Neural progenitor cell (in vitro differentiated cells): Measurements from ENCODE around the gene KRTAP4-6. TPM values are rescaled to one million over a fixed set of nuclear protein-coding genes. Genes with fewer than 3 reads are reported as not detected.

Experiments
- DNase-seq: peaks from one replicate; pipeline ENCODE4 v3.0.0-alpha.2; 2016; ENCODE audit warnings: low spot score
- H2AFZ ChIP-seq: fragments of 200-600 bp; sonication (generic); replicated peaks from 2 replicates; pipeline ENCODE4 v1.6.1; 2016; ENCODE audit warnings: antibody characterized with exemption
- H3F3A ChIP-seq: fragments of 200-600 bp; sonication (generic); 2 replicates; pipeline ENCODE4 v1.6.1; 2016; ENCODE audit warnings: antibody characterized with exemption, low read depth
- H3K27ac ChIP-seq: fragments of 200-600 bp; sonication (generic); 2 replicates; pipeline ENCODE4 v1.5.1; 2016; ENCODE audit warnings: mild to moderate bottlenecking
- H3K27me3 ChIP-seq: fragments of 200-600 bp; sonication (generic); 2 replicates; pipeline ENCODE4 v1.6.1; 2016; ENCODE audit warnings: mild to moderate bottlenecking, moderate library complexity
- H3K36me3 ChIP-seq: fragments of 200-600 bp; sonication (generic); 2 replicates; pipeline ENCODE4 v1.5.1; 2016
- H3K4me1 ChIP-seq: fragments of 200-600 bp; sonication (generic); 2 replicates; pipeline ENCODE4 v1.6.1; 2016; ENCODE audit warnings: mixed run types
- H3K4me2 ChIP-seq: fragments of 200-600 bp; sonication (generic); 2 replicates; pipeline ENCODE4 v1.6.1; 2016
- H3K4me3 ChIP-seq: fragments of 200-600 bp; sonication (generic); 2 replicates; pipeline ENCODE4 v1.5.1; 2016
- H3K79me2 ChIP-seq: fragments of 200-600 bp; sonication (generic); 2 replicates; pipeline ENCODE4 v1.6.1; 2016; ENCODE audit warnings: low read depth
- H3K9ac ChIP-seq: fragments of 200-600 bp; sonication (generic); 2 replicates; pipeline ENCODE4 v1.6.1; 2016
- H3K9me3 ChIP-seq: fragments of 200-600 bp; sonication (generic); 2 replicates; pipeline ENCODE4 v1.5.1; 2016; ENCODE audit warnings: low read depth
- H4K20me1 ChIP-seq: fragments of 200-600 bp; sonication (generic); 2 replicates; pipeline ENCODE4 v1.6.1; 2016; ENCODE audit warnings: low read depth
- H3K27ac Mint-ChIP-seq: 3 replicates; pipeline ENCODE4 v1.8.0; 2021; ENCODE audit warnings: mixed read lengths
- H3K27me3 Mint-ChIP-seq: 2 replicates; pipeline ENCODE4 v1.8.0; 2022; ENCODE audit warnings: low read depth, mild to moderate bottlenecking, inconsistent platforms, moderate library complexity, mixed read lengths; ENCODE audit not compliant: insufficient read depth
- H3K36me3 Mint-ChIP-seq: 3 replicates; pipeline ENCODE4 v1.8.0; 2021; ENCODE audit warnings: mixed read lengths
- H3K4me1 Mint-ChIP-seq: 3 replicates; pipeline ENCODE4 v1.8.0; 2021; ENCODE audit warnings: mixed read lengths
- H3K4me3 Mint-ChIP-seq: 3 replicates; pipeline ENCODE4 v1.8.0; 2021; ENCODE audit warnings: mild to moderate bottlenecking, moderate library complexity, mixed read lengths
- H3K9me3 Mint-ChIP-seq: 3 replicates; pipeline ENCODE4 v1.8.0; 2020; ENCODE audit warnings: mixed read lengths
- CTCF ChIP-seq: fragments of 200-600 bp; sonication (generic); IDR thresholded peaks from 2 replicates; pipeline ENCODE4 v1.5.1; 2017; ENCODE audit warnings: antibody characterized with exemption, mild to moderate bottlenecking
- EZH2 ChIP-seq: fragments of 200-600 bp; sonication (generic); IDR thresholded peaks from 2 replicates; pipeline ENCODE4 v1.6.1; 2017; ENCODE audit warnings: antibody characterized with exemption, mild to moderate bottlenecking, moderate library complexity
- EZH2phosphoT487 ChIP-seq: fragments of 200-600 bp; sonication (generic); IDR thresholded peaks from 2 replicates; pipeline ENCODE4 v1.6.1; 2017; ENCODE audit warnings: antibody characterized with exemption
- small RNA-seq: library from RNA; depleted of rRNA; stranded (forward); fragments of <200 nt; gene quantifications from one replicate; pipeline ENCODE3, GENCODE V24; 2015
- total RNA-seq: library from RNA; depleted of rRNA; stranded (reverse); fragments of >200 nt; gene quantifications from 2 replicates; pipeline ENCODE4 v1.2.3, GENCODE V29; 2015; ENCODE audit warnings: low replicate concordance

Gene KRTAP4-6
- total RNA-seq, 1 donor from 2014 or later = not detected

GRCh38 chr17:41098481-41098880 lies 41.9 kb downstream of the KRTAP4-6 start:
- Histone ChIP-seq H3K27me3 (no peaks in the 10 kb centered on the region), H3K4me2 (no peak overlapping the region), H3K27ac (no peak overlapping the region), H3K9me3 (no peaks in the 10 kb centered on the region), H3K4me1 (no peaks in the 10 kb centered on the region), H3K9ac (no peak overlapping the region), H3F3A (peaks cover 2% of the 10 kb centered on the region), H2AFZ (no peak overlapping the region), H3K4me3 (no peak overlapping the region), H3K79me2 (no peaks in the 10 kb centered on the region), H4K20me1 (no peaks in the 10 kb centered on the region), H3K36me3 (no peaks in the 10 kb centered on the region)
- Mint-ChIP-seq H3K4me1 (no peaks in the 10 kb centered on the region), H3K27me3 (no peaks in the 10 kb centered on the region), H3K9me3 (no peaks in the 10 kb centered on the region), H3K27ac (no peak overlapping the region), H3K4me3 (no peak overlapping the region), H3K36me3 (no peaks in the 10 kb centered on the region)
- DNase-seq = no peak
- TF ChIP-seq EZH2phosphoT487 (no peak), CTCF (no peak), EZH2 (no peak)

GRCh38 chr17:41098042-41098441 lies 42.3 kb downstream of the KRTAP4-6 start, which contains the start of gene KRTAP4-8:
KRTAP4-8 (minus strand) TSS chr17:41098142; CDS start chr17:41098084, 58 bp downstream.
- Mint-ChIP-seq H3K27me3 (no peaks in the 10 kb centered on the region), H3K27ac (no peak within 1 kb of the TSS), H3K4me3 (no peak within 1 kb of the TSS), H3K36me3 (no peaks in the 10 kb centered on the region), H3K9me3 (peaks cover 1% of the 10 kb centered on the region), H3K4me1 (no peaks in the 10 kb centered on the region)
- peaks cover 2% of the 10 kb centered on the region for H3F3A ChIP-seq
- H4K20me1 ChIP-seq = no peaks in the 10 kb centered on the region
- H3K9ac ChIP-seq = no peak within 1 kb of the TSS
- H3K27me3 ChIP-seq = no peaks in the 10 kb centered on the region
- H3K9me3 ChIP-seq = no peaks in the 10 kb centered on the region
- no peak within 1 kb of the TSS for H2AFZ ChIP-seq
- no peaks in the 10 kb centered on the region for H3K79me2 ChIP-seq
- no peaks in the 10 kb centered on the region for H3K4me1 ChIP-seq
- no peak within 1 kb of the TSS for H3K4me3 ChIP-seq
- no peak within 1 kb of the TSS for H3K4me2 ChIP-seq
- H3K36me3 ChIP-seq = no peaks in the 10 kb centered on the region
- no peak for DNase-seq
- no peak within 1 kb of the TSS for H3K27ac ChIP-seq
- TF ChIP-seq EZH2 (no peak), EZH2phosphoT487 (no peak), CTCF (no peak)

- H3K36me3 Mint-ChIP-seq = no peaks in the 10 kb centered on the region
- no peak for DNase-seq
- Histone ChIP-seq H3K4me3 (no peak overlapping the region), H3K9me3 (peaks cover 7% of the 10 kb centered on the region), H4K20me1 (no peaks in the 10 kb centered on the region), H3K4me2 (no peak overlapping the region), H3K4me1 (no peaks in the 10 kb centered on the region), H3K79me2 (no peaks in the 10 kb centered on the region), H2AFZ (no peak overlapping the region), H3K27me3 (no peaks in the 10 kb centered on the region), H3F3A (no peaks in the 10 kb centered on the region), H3K27ac (no peak overlapping the region), H3K36me3 (no peaks in the 10 kb centered on the region), H3K9ac (no peak overlapping the region)
- H3K9me3 Mint-ChIP-seq = peaks cover 7% of the 10 kb centered on the region
- H3K27ac Mint-ChIP-seq = no peak overlapping the region
- TF ChIP-seq EZH2phosphoT487 (no peak), EZH2 (no peak), CTCF (no peak)
- H3K27me3 Mint-ChIP-seq = no peaks in the 10 kb centered on the region
- H3K4me3 Mint-ChIP-seq = no peak overlapping the region
- H3K4me1 Mint-ChIP-seq = no peaks in the 10 kb centered on the region
These were observed 44.3 kb downstream of the KRTAP4-6 start for GRCh38 chr17:41096055-41096454.

Small RNAs within 50 kb of the gene (small RNA-seq; reads per million reads assigned to genes)
- not detected for gene KRTAP4-17P

Other genes starting within 250 kb of the KRTAP4-6 start
- gene KRT23, start 202.9 kb downstream of the KRTAP4-6 start, total RNA-seq = 0.60 TPM in 1 of 2 replicates, not detected in the other
- not detected in 2 replicates for gene KRT39, start 173.6 kb downstream of the KRTAP4-6 start, total RNA-seq
- gene KRT40, start 156.2 kb downstream of the KRTAP4-6 start, total RNA-seq = not detected in 2 replicates
- not detected in 2 replicates for gene KRTAP3-3, start 146.4 kb downstream of the KRTAP4-6 start, total RNA-seq
- gene KRTAP3-2, start 140.6 kb downstream of the KRTAP4-6 start, total RNA-seq = not detected in 2 replicates
- gene KRTAP3-1, start 131.4 kb downstream of the KRTAP4-6 start, total RNA-seq = not detected in 2 replicates
- not detected in 2 replicates for gene KRTAP1-5, start 113.3 kb downstream of the KRTAP4-6 start, total RNA-seq
- not detected in 2 replicates for gene KRTAP1-4, start 110.3 kb downstream of the KRTAP4-6 start, total RNA-seq
- gene KRTAP1-3, start 105.7 kb downstream of the KRTAP4-6 start, total RNA-seq = not detected in 2 replicates
- not detected in 2 replicates for gene KRTAP1-1, start 99.1 kb downstream of the KRTAP4-6 start, total RNA-seq
- not detected in 2 replicates for gene KRTAP2-1, start 93.2 kb downstream of the KRTAP4-6 start, total RNA-seq
- gene KRTAP2-2, start 85.3 kb downstream of the KRTAP4-6 start, total RNA-seq = not detected in 2 replicates
- gene KRTAP2-3, start 80.4 kb downstream of the KRTAP4-6 start, total RNA-seq = not detected in 2 replicates
- not detected in 2 replicates for gene KRTAP2-4, start 74.7 kb downstream of the KRTAP4-6 start, total RNA-seq
- gene KRTAP4-7, start 56.4 kb downstream of the KRTAP4-6 start, total RNA-seq = not detected in 2 replicates
- gene KRTAP4-8, start 42.4 kb downstream of the KRTAP4-6 start, total RNA-seq = not detected in 2 replicates
- gene KRTAP4-16, start 38.3 kb downstream of the KRTAP4-6 start, total RNA-seq = not detected in 2 replicates
- not detected in 2 replicates for gene KRTAP4-9, start 35.2 kb downstream of the KRTAP4-6 start, total RNA-seq
- not detected in 2 replicates for gene KRTAP4-11, start 22.2 kb downstream of the KRTAP4-6 start, total RNA-seq
- not detected in 2 replicates for gene KRTAP4-12, start 16.4 kb downstream of the KRTAP4-6 start, total RNA-seq
- gene KRTAP4-5, start 9.3 kb upstream of the KRTAP4-6 start, total RNA-seq = not detected in 2 replicates
- not detected in 2 replicates for gene KRTAP4-4, start 20.2 kb upstream of the KRTAP4-6 start, total RNA-seq
- not detected in 2 replicates for gene KRTAP4-3, start 27.7 kb upstream of the KRTAP4-6 start, total RNA-seq
- gene KRTAP4-2, start 37.7 kb upstream of the KRTAP4-6 start, total RNA-seq = not detected in 2 replicates
- gene KRTAP4-1, start 44.4 kb upstream of the KRTAP4-6 start, total RNA-seq = 0.12 TPM in 1 of 2 replicates, not detected in the other
- gene KRTAP9-1, start 49.3 kb upstream of the KRTAP4-6 start, total RNA-seq = not detected in 2 replicates
- gene KRTAP9-2, start 86.1 kb upstream of the KRTAP4-6 start, total RNA-seq = not detected in 2 replicates
- not detected in 2 replicates for gene KRTAP9-3, start 91.9 kb upstream of the KRTAP4-6 start, total RNA-seq
- not detected in 2 replicates for gene KRTAP9-8, start 97.5 kb upstream of the KRTAP4-6 start, total RNA-seq
- not detected in 2 replicates for gene KRTAP9-4, start 109.1 kb upstream of the KRTAP4-6 start, total RNA-seq
- gene KRTAP9-9, start 114.8 kb upstream of the KRTAP4-6 start, total RNA-seq = not detected in 2 replicates
- not detected in 2 replicates for gene KRTAP9-6, start 124.8 kb upstream of the KRTAP4-6 start, total RNA-seq
- gene KRTAP9-7, start 135.2 kb upstream of the KRTAP4-6 start, total RNA-seq = not detected in 2 replicates
- gene KRTAP29-1, start 162.3 kb upstream of the KRTAP4-6 start, total RNA-seq = not detected in 2 replicates
- not detected in 2 replicates for gene KRTAP16-1, start 168.8 kb upstream of the KRTAP4-6 start, total RNA-seq
- not detected in 2 replicates for gene KRTAP17-1, start 175.2 kb upstream of the KRTAP4-6 start, total RNA-seq
- not detected in 2 replicates for gene KRT33A, start 210.3 kb upstream of the KRTAP4-6 start, total RNA-seq
- not detected in 2 replicates for gene KRT33B, start 229.3 kb upstream of the KRTAP4-6 start, total RNA-seq
- gene KRT34, start 241.8 kb upstream of the KRTAP4-6 start, total RNA-seq = not detected in 2 replicates